ENCODE measurements around the gene RBM26. TPM values are rescaled to one million over a fixed set of nuclear protein-coding genes. Genes with fewer than 3 reads are reported as not detected.

The RBM26 gene
- total RNA-seq, 1 donor from 2014 or later, result 42.6 TPM

- no peaks in the 10 kb centered on the region for H3K36me3 Mint-ChIP-seq (ENCODE audit: low read depth, unreplicated experiment)
- H3K4me3 ChIP-seq (ENCODE audit: insufficient read depth, low read depth, low read length), result no peak overlapping the region
- no peaks in the 10 kb centered on the region for H3K79me2 ChIP-seq (ENCODE audit: insufficient read depth, low read length)
- no peak overlapping the region for H3K4me2 ChIP-seq (ENCODE audit: low read length)
- H3K27ac Mint-ChIP-seq (ENCODE audit: unreplicated experiment), result no peak overlapping the region
- peaks cover 2% of the 10 kb centered on the region for H3K4me1 Mint-ChIP-seq (ENCODE audit: low read depth, unreplicated experiment)
- H4K20me1 ChIP-seq (ENCODE audit: insufficient read depth, low read length), result no peaks in the 10 kb centered on the region
- H3K9me3 ChIP-seq (ENCODE audit: insufficient read depth, low read depth, low read length), result no peaks in the 10 kb centered on the region
- no peaks in the 10 kb centered on the region for H3K36me3 ChIP-seq (ENCODE audit: insufficient read depth, low read length)
- no peaks in the 10 kb centered on the region for H3K4me1 ChIP-seq (ENCODE audit: insufficient read depth, low read length)
- H3K4me3 Mint-ChIP-seq (ENCODE audit: unreplicated experiment), result no peak overlapping the region
- no peaks in the 10 kb centered on the region for H3K27me3 Mint-ChIP-seq (ENCODE audit: low read depth, unreplicated experiment)
- H3K9ac ChIP-seq (ENCODE audit: low read length), result no peak overlapping the region
- no peaks in the 10 kb centered on the region for H3K27me3 ChIP-seq (ENCODE audit: insufficient read depth, low read length)
- no peak for DNase-seq (ENCODE audit: low read depth)
- H3K27ac ChIP-seq (ENCODE audit: low read depth, low read length), result no peak overlapping the region
- FAIRE-seq, result no peak
- H2AFZ ChIP-seq (ENCODE audit: low read depth, low read length), result no peak overlapping the region
- no peaks in the 10 kb centered on the region for H3K9me3 Mint-ChIP-seq (ENCODE audit: unreplicated experiment)
- TF ChIP-seq CTCF (IDR thresholded peaks at IDR 0.05; ENCODE audit: insufficient read depth, low read depth, low read length), result no peak
- TF ChIP-seq EZH2 (IDR thresholded peaks at IDR 0.05; ENCODE audit: insufficient read depth, low read length), result no peak
Observed at GRCh38 chr13:79429309-79429708, 23.3 kb upstream of the RBM26 start.

GRCh38 chr13:79427883-79428282, 21.8 kb upstream of the RBM26 start:
- Mint-ChIP-seq H3K9me3 (ENCODE audit: unreplicated experiment) (no peaks in the 10 kb centered on the region), H3K27ac (ENCODE audit: unreplicated experiment) (no peak overlapping the region)
- H2AFZ ChIP-seq (ENCODE audit: low read depth, low read length), result no peak overlapping the region

More at GRCh38 chr13:79427883-79428282, 21.8 kb upstream of the RBM26 start:
- no peaks in the 10 kb centered on the region for H3K9me3 ChIP-seq (ENCODE audit: insufficient read depth, low read depth, low read length)
- Mint-ChIP-seq H3K4me1 (ENCODE audit: low read depth, unreplicated experiment) (peaks cover 2% of the 10 kb centered on the region), H3K36me3 (ENCODE audit: low read depth, unreplicated experiment) (no peaks in the 10 kb centered on the region), H3K27me3 (ENCODE audit: low read depth, unreplicated experiment) (no peaks in the 10 kb centered on the region), H3K4me3 (ENCODE audit: unreplicated experiment) (no peak overlapping the region)
- no peaks in the 10 kb centered on the region for H3K36me3 ChIP-seq (ENCODE audit: insufficient read depth, low read length)
- H3K4me3 ChIP-seq (ENCODE audit: insufficient read depth, low read depth, low read length), result no peak overlapping the region
- no peaks in the 10 kb centered on the region for H4K20me1 ChIP-seq (ENCODE audit: insufficient read depth, low read length)
- H3K9ac ChIP-seq (ENCODE audit: low read length), result no peak overlapping the region
- no peak overlapping the region for H3K4me2 ChIP-seq (ENCODE audit: low read length)
- DNase-seq (ENCODE audit: low read depth), result no peak
- H3K27ac ChIP-seq (ENCODE audit: low read depth, low read length), result no peak overlapping the region
- no peaks in the 10 kb centered on the region for H3K4me1 ChIP-seq (ENCODE audit: insufficient read depth, low read length)
- TF ChIP-seq CTCF (IDR thresholded peaks at IDR 0.05; ENCODE audit: insufficient read depth, low read depth, low read length), result no peak
- no peak for TF ChIP-seq EZH2 (IDR thresholded peaks at IDR 0.05; ENCODE audit: insufficient read depth, low read length)
- H3K27me3 ChIP-seq (ENCODE audit: insufficient read depth, low read length), result no peaks in the 10 kb centered on the region
- no peaks in the 10 kb centered on the region for H3K79me2 ChIP-seq (ENCODE audit: insufficient read depth, low read length)
- FAIRE-seq, result no peak

Measured in astrocyte (in vitro differentiated cells and primary cell).